ENCODE measurements around the gene TACC2.

GRCh38 chr10:121981346-121981745, 7.6 kb upstream of the TACC2 start:
- TF ChIP-seq, protein P1, sequence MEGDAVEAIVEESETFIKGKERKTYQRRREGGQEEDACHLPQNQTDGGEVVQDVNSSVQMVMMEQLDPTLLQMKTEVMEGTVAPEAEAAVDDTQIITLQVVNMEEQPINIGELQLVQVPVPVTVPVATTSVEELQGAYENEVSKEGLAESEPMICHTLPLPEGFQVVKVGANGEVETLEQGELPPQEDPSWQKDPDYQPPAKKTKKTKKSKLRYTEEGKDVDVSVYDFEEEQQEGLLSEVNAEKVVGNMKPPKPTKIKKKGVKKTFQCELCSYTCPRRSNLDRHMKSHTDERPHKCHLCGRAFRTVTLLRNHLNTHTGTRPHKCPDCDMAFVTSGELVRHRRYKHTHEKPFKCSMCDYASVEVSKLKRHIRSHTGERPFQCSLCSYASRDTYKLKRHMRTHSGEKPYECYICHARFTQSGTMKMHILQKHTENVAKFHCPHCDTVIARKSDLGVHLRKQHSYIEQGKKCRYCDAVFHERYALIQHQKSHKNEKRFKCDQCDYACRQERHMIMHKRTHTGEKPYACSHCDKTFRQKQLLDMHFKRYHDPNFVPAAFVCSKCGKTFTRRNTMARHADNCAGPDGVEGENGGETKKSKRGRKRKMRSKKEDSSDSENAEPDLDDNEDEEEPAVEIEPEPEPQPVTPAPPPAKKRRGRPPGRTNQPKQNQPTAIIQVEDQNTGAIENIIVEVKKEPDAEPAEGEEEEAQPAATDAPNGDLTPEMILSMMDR (IDR thresholded peaks at IDR 0.05; ENCODE audit: borderline replicate concordance, extremely low read depth, low read length, poor library complexity, severe bottlenecking) = no peak
- no peak for TF ChIP-seq EZH2 (IDR thresholded peaks at IDR 0.05; ENCODE audit: borderline replicate concordance, low read depth, low read length, severe bottlenecking)

All from DND-41 (cell line).